Activated T-cell treated with anti-CD3 and anti-CD28 coated beads, Interleukin-2, amount 50 U/mL, for 4 hours (primary cell): ENCODE measurements around the gene ABHD17A. TPM values are rescaled to one million over a fixed set of nuclear protein-coding genes. Genes with fewer than 3 reads are reported as not detected.

Source experiments
- ATAC-seq, 2 donors: fragments of 200-7000 bp; cut with Tn5 transposase; one replicate each; pipeline ENCODE4 v1.10.0; 2021
- DNase-seq: peaks from one replicate; pipeline ENCODE4 v3.0.0-alpha.2; 2020
- H3K27me3 Mint-ChIP-seq: one replicate; pipeline ENCODE4 v1.8.0; 2021; ENCODE audit warnings: low read depth, mixed read lengths
- H3K36me3 Mint-ChIP-seq: one replicate; pipeline ENCODE4 v1.8.0; 2022; ENCODE audit warnings: mixed read lengths; ENCODE audit not compliant: insufficient read depth
- H3K4me1 Mint-ChIP-seq: one replicate; pipeline ENCODE4 v1.8.0; 2021; ENCODE audit warnings: low read depth, mixed read lengths
- H3K4me3 Mint-ChIP-seq: one replicate; pipeline ENCODE4 v1.8.0; 2021; ENCODE audit warnings: mild to moderate bottlenecking, moderate library complexity, mixed read lengths
- H3K9me3 Mint-ChIP-seq: one replicate; pipeline ENCODE4 v1.8.0; 2021; ENCODE audit warnings: mixed read lengths
- total RNA-seq, 3 donors: library from RNA; stranded (reverse); gene quantifications; one replicate each; pipeline ENCODE4 v1.2.1, GENCODE V29; 2021

Gene ABHD17A
- total RNA-seq, 3 donors from 2014 or later, result 109 to 135 (median 117) TPM

DNA sequence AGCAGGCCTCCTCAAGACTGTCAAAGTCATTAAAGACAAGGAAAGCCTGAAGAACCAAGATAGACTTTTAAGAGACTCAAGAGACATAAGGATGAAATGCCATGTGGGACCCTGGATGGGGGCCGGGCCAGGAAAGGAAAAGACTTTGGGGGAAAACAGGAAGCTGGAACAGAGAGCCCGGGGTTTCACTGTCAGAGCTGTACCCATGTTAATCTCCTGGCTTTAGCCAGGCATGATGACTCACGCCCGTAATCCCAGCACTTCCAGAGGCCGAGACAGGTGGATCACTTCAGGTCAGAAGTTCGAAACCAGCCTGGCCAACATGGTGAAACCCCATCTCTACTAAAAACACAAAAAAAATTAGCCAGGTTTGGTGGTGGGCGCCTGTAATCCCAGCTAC is 16.3 kb downstream of the ABHD17A start:
- Mint-ChIP-seq H3K9me3 (no peaks in the 10 kb centered on the region), H3K4me1 (peaks cover 16% of the 10 kb centered on the region), H3K36me3 (peaks cover under 1% of the 10 kb centered on the region), H3K4me3 (no peak overlapping the region), H3K27me3 (no peaks in the 10 kb centered on the region)
- ATAC-seq (no peak), DNase-seq (no peak)

DNA sequence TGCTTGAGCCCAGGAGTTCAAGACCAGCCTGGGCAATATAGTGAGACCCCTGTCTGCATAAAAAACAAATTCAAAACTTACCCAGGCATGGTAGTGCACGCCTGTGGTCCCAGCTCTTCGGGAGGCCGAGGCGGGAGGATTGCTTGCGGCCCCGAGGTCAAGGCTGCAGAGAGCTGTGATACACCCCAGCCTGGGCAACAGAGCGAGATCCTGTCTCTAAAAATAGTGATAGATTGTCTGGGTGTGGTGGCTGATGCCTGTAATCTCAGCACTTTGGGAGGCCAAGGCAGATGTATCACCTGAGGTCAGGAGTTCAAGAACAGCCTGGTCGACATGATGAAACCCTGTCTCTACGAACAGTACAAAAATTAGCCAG is 18.0 kb downstream of the ABHD17A start:
- no peak for DNase-seq
- Mint-ChIP-seq H3K27me3 (no peaks in the 10 kb centered on the region), H3K36me3 (no peaks in the 10 kb centered on the region), H3K9me3 (no peaks in the 10 kb centered on the region), H3K4me3 (no peak overlapping the region), H3K4me1 (peaks cover 8% of the 10 kb centered on the region)
- no peak for ATAC-seq

DNA sequence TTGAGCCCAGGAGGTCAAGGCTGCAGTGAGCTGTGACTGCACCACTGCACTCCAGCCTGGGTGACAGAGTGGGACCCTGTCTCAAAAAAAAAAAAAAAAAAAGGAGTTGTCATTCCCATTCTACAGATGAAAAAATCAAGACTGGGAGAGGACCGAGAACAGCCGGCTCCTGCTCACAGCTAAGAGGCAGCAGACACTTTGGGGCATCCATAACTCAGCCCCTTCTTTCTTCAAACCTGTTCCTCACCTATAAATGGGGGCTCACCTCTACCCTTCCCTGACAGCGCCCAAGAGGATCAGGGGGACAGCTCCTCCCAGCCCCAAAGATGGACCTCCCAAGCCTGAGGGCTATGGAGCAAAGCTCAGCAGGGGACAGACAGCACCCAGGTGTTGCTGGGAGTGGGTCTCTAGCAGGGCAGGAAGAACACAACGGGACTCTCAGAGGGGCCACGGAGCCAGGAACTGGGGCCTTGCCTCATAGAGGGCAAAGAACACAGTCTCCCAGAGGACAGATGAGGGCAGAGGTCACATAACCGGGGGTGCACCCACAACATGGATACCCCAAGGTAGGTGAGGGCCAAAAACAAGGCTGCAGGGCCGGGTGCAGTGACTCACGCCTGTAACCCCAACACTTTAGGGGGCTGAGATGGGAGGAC is 18.5 kb downstream of the ABHD17A start:
- no peaks in the 10 kb centered on the region for H3K27me3 Mint-ChIP-seq
- DNase-seq (no peak), ATAC-seq (no peak)
- no peak overlapping the region for H3K4me3 Mint-ChIP-seq
- H3K9me3 Mint-ChIP-seq, result no peaks in the 10 kb centered on the region
- H3K4me1 Mint-ChIP-seq, result peaks cover 8% of the 10 kb centered on the region
- H3K36me3 Mint-ChIP-seq, result no peaks in the 10 kb centered on the region

DNA sequence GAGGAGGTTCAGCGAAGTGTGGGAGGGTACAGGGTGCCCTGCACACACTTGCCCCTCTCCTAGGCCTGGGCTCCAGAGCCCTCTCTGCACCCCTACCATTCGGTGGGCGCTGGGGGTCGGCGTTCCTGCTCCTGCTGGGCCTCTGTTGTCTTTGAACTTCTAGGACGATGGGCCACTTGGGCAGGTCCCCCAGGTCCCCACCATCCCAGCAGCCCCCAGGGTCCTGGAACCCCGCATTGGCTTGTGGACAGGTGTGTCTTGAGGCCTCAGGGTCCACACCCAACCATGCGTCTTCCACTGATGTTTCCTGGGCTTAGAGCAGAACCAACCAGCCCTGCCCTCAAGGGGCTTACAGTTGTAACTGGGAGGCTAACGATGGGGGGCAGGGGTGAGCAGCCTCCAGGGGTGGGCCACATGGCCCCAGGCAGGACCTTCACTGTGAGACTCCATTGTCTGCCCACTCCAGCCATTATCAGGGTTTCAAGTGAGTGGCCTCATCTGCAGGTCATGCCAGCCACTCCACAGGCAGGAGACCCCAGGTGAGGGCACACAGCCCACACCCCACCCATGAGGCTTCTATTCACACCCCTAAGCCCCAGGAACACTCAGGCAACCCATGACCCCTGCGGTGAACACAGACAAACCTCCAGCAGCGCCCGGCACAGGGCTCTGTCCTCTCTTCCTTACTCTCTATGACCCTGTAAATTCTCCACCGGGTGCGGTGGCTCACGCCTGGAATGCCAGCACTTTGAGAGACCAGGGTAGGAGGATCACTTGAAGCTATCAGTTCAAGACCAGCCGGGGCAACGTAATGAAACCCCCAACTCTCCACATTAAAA is 19.9 kb downstream of the ABHD17A start:
- peaks cover 19% of the 10 kb centered on the region for H3K4me1 Mint-ChIP-seq
- no peak for ATAC-seq
- no peaks in the 10 kb centered on the region for H3K36me3 Mint-ChIP-seq
- no peaks in the 10 kb centered on the region for H3K27me3 Mint-ChIP-seq
- peak overlapping the region; percentile 84 for H3K4me3 Mint-ChIP-seq
- H3K9me3 Mint-ChIP-seq, result no peaks in the 10 kb centered on the region
- DNase-seq, result no peak

DNA sequence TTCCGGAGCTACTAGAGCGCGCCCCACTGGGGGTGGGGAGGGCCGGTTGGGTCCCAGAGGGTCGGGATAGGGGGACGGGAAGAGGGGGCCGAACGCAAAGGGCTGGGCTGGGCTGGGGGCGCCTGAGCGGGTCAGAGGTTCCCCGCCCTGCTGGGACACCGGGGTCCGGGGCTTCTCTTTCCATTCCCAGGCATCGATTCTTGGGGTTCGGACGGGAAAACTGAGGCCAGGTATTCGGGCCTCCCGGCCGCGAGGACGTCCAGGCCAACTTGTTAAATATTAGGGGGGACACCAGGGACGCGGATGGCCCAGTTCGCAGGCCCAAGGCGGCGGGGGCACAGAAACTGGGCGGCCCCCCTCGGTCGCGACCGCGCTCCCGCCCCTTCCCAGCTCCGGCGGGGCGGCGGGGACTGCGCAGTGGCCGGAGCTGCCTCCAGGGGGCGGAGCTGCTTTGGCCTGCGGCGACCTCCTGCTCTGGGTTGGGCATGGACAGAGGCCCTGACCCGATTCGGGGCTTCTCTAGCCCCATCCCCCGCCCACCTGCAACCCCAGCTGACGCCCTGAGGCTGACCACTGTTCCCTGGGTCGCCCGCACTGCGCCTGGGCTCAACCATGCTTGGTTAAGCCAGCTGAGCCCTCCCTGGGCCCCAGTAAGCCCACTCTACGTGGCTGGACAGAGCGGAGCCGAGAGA is 20.7 kb downstream of the ABHD17A start:
- DNase-seq, result peak; percentile 58
- ATAC-seq, result peak; percentile 23 to 24
- Mint-ChIP-seq H3K9me3 (no peaks in the 10 kb centered on the region), H3K4me1 (peaks cover 23% of the 10 kb centered on the region), H3K4me3 (peak overlapping the region; percentile 84), H3K36me3 (no peaks in the 10 kb centered on the region), H3K27me3 (no peaks in the 10 kb centered on the region)

DNA sequence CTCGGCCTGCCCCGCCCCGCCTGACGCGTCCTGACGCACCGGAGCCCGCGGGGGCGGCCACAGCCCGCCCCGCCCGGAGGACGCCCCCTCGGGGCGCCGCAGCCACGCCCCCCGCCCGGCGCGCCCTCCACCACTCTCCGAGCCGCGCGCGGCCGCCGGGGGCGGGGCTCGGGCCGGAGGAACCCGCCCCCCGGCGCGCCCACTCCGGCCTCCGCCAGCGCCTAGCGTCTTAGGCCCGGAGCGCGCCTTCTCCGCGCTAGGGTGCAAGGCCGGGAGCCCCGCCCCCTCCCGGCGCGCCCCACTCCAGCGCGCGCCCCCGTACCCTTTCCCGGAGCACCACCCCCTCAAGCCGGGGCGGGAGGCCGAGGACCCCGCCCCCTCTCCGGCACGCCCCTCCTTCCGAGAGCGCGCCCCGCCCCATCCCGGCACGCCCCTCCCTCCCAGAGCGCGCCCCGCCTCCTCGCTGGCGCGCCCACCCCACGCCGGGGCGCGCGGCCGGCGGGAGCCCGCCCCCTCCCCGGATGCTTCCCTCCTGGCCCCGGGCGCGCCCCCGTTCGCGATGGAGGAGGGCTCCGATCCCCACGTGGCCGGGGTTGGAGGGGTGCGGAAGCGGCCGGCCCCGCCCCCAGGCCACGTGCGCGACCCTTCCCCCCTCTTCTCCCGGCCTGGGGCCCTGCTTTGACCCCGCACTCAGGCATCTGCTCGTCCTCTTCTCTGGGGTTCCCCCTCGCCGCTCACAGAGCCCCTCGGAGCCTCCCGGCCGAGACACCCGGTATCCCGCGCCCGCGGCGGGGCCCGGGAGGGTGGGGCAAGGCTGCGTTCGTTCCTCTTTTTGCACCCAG is 21.4 kb downstream of the ABHD17A start:
- H3K27me3 Mint-ChIP-seq, result no peaks in the 10 kb centered on the region

DNA sequence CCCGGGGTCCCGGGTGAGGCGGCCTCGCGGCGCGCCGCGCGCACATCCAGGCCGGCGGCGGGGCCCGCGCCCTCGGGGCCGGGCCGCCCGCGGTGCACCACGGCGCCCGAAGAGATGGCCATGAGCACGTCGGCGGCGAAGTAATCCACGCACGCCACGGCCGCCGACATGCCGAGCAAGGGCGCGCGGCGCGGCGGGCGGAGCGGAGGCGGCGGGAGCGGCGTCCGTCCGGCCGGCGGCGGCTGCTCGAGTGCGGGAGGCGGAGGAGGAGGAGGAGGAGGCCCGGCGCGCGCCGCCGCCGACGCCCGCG is 22.0 kb downstream of the ABHD17A start, which contains the start of gene KLF16:
TSS of gene KLF16 (minus strand) at position 252 of the 310 bp plus-strand sequence. CDS start at position 170, 82 bp downstream.
- peaks cover 32% of the 10 kb centered on the region for H3K4me1 Mint-ChIP-seq
- no peaks in the 10 kb centered on the region for H3K36me3 Mint-ChIP-seq
- H3K9me3 Mint-ChIP-seq, result no peaks in the 10 kb centered on the region
- no peaks in the 10 kb centered on the region for H3K27me3 Mint-ChIP-seq
- DNase-seq (no peak), ATAC-seq (peak in 1 of 2 donors; percentile 6)
- H3K4me3 Mint-ChIP-seq, result peak within 1 kb of the TSS; percentile 98

More for the DNA sequence above, 21.4 kb downstream of the ABHD17A start:
- Mint-ChIP-seq H3K36me3 (no peaks in the 10 kb centered on the region), H3K4me3 (peak overlapping the region; percentile 84), H3K9me3 (no peaks in the 10 kb centered on the region), H3K4me1 (peaks cover 29% of the 10 kb centered on the region)
- DNase-seq, result peak; percentile 94
- ATAC-seq, result peak; percentile 77 to 78

DNA sequence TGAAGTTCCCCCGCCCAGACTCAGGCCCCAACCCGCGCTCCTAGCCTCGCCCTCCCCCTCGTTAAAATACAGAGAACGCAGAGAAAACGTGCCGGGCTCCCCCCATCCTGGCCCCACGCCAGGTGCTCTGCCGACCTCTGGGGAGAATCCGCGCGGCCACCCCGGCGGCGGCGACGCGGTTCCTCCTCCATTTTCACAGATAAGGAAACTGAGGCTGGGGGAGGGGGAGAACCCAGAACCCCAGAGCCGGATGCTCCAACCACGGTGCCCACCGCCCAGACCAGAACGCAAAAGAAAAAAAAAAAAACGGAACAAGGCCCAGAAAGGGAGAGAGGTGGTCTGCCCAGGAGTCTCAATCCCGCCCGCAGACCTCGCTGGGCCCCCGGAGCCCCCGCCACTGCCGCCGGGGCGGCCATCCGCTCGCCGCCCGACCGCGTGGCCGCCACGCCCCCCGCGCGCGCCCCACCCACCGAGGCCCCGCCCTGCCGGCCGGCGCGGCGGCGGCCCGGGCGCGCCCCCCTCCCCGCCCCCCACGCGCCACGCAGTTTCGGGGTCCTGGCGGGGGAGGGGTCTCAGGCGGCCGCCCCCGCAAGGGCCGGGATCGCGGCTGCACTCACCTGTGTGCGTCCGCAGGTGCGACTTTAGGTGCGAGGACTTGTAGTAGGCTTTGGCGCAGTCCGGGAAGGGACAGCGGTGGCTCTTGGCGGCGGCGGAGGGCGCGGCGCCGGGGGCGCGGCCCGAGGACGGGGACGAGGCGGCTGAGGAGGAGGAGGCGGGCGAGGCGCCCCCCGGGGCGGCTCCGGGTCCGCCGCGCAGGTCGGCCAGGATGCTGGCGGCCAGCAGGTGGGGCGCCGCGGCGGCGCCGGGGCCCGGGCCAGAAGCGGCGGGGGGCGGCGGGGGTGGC is 22.6 kb downstream of the ABHD17A start:
- H3K4me1 Mint-ChIP-seq, result peaks cover 34% of the 10 kb centered on the region
- DNase-seq, result peak; percentile 55
- H3K36me3 Mint-ChIP-seq, result no peaks in the 10 kb centered on the region
- H3K27me3 Mint-ChIP-seq, result no peaks in the 10 kb centered on the region
- ATAC-seq, result peak; percentile 4 to 7
- H3K9me3 Mint-ChIP-seq, result no peaks in the 10 kb centered on the region
- H3K4me3 Mint-ChIP-seq, result peak overlapping the region; percentile 98

DNA sequence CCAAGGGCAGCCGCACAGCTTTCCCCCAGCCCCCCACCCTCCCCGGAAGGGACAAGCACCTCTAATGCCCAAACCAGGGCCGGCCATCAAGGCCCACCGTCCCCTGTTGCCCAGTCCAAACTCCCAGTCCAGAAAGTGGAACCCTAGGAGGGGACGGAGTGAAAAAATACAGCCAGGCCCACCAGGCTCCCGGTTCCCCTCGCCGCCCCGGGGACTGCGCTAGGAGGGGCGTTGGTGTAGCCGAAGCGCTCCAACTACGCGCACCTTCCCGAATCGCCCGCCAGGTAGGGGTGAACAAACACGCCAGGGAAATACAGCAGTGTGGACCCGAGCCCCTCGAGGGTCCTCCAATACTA is 23.2 kb downstream of the ABHD17A start:
- Mint-ChIP-seq H3K9me3 (no peaks in the 10 kb centered on the region), H3K4me3 (peak overlapping the region; percentile 98), H3K27me3 (no peaks in the 10 kb centered on the region), H3K4me1 (peaks cover 35% of the 10 kb centered on the region), H3K36me3 (no peaks in the 10 kb centered on the region)
- ATAC-seq (no peak), DNase-seq (no peak)

DNA sequence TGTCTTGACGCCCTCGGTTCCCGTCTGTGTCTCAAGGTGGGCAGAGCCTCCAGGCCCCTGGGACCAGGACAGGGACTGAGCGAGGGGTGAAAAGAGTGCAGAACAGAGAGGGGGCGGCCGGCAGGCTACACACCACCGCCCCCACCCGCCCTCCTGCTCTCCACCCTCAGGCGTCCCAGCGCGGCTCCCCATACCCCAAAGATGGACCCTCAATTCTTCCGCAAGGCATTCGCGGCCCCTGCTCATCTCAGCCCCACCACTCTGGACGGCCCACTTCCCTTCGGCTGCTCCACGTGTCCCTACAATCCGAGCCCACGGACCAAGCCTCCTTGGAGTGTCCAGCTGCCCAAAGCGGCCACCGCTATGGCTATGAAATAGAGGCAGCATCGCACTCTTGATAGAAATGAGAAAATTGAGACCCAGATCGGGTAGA is 23.7 kb downstream of the ABHD17A start:
- H3K4me1 Mint-ChIP-seq, result peaks cover 35% of the 10 kb centered on the region
- no peaks in the 10 kb centered on the region for H3K27me3 Mint-ChIP-seq
- peak overlapping the region; percentile 98 for H3K4me3 Mint-ChIP-seq
- no peaks in the 10 kb centered on the region for H3K36me3 Mint-ChIP-seq
- ATAC-seq (no peak), DNase-seq (no peak)
- H3K9me3 Mint-ChIP-seq, result no peaks in the 10 kb centered on the region

DNA sequence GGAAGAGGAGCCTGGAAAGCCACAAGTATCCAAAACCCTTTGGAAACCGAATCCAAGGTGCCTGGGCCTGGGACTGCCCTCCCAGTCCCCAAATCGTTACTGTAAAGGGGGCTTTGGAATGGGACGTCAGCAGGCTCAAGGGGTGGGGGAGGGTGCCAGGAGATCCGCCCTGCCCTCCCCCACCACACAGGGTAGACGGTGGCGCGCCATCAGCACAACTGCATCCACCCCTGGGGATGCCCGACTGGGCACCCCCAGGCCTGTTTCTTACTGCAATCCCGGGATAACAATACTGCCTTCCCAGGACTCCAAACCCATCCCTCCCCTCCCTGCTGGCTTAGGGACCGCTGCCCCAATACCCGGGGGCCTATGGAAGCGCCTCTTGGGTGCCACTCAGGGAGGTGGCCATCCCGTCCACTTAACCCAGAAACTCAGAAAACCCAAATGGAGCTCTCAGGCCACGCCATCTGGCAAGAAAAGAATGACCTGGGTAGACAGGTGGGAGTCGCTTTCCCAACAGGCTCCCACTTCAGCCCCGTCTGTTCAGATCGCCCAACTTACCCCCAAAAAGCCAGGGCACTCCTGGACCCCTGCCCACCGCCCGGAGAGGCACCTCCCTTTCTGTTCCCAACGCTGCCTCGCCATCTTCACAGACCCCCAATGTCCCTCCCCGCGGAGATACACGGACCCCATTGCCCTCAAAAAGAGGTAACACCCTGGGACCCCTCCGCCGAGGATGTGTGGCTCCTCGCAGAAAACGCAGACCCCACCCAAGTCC is 24.3 kb downstream of the ABHD17A start:
- H3K4me1 Mint-ChIP-seq, result peaks cover 40% of the 10 kb centered on the region

DNA sequence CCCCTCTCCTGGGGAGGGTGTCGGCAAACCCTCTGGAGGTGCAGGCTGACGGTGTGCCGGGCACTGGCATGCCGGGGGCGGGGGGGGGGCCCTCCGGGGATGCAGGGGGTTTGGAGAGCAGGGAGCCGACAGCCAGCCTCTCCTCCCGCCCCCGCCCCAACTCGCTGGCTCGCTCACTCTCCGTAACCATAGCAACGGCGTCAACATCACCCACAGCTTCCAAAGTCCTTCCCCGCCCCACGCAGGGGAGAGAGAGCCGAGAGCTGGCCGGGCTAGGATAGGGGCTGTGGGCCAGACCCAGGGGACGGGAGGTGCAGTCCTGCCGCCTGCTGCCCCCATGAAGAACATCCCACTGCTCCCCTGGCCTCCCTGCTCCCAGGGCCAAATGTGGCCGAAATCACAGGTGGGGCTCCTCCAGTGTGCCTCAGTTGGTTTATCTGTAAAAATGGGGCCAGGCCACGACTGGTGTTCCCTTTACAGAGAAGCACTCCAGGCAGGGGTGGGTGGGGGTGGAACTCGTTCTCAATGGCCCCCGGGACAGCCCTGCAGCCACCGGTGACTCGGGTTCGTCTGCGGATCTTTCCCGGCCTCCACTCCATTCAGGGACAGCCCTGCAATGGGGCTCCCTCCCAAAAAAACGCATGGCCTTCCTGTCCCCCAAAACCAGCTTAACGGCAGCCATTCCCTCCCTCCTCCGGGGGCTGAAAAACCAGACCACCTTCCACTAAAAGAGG is 25.1 kb downstream of the ABHD17A start:
- ATAC-seq, result no peak
- H3K27me3 Mint-ChIP-seq, result no peaks in the 10 kb centered on the region
- H3K4me3 Mint-ChIP-seq, result peak overlapping the region; percentile 98

More for the DNA sequence above, 24.3 kb downstream of the ABHD17A start:
- peak overlapping the region; percentile 98 for H3K4me3 Mint-ChIP-seq
- no peaks in the 10 kb centered on the region for H3K9me3 Mint-ChIP-seq
- no peak for DNase-seq
- H3K36me3 Mint-ChIP-seq, result no peaks in the 10 kb centered on the region
- ATAC-seq, result no peak
- H3K27me3 Mint-ChIP-seq, result no peaks in the 10 kb centered on the region

More for the DNA sequence above, 25.1 kb downstream of the ABHD17A start:
- Mint-ChIP-seq H3K36me3 (no peaks in the 10 kb centered on the region), H3K9me3 (no peaks in the 10 kb centered on the region), H3K4me1 (peaks cover 44% of the 10 kb centered on the region)
- DNase-seq, result peak; percentile 55
